22Rv1 (cell line): ENCODE measurements around the gene BZW1.

Experiments
- ZFX ChIP-seq: fragments of 450-650 bp; IDR thresholded peaks from 2 replicates; pipeline ENCODE4 v1.6.1; 2017; ENCODE audit warnings: antibody characterized with exemption, borderline replicate concordance
- TF ChIP-seq, protein P1 (sequence below): fragments of 450-650 bp; IDR thresholded peaks from 2 replicates; pipeline ENCODE4 v1.5.1; 2017; ENCODE audit warnings: mild to moderate bottlenecking

- TF ChIP-seq, protein P1, sequence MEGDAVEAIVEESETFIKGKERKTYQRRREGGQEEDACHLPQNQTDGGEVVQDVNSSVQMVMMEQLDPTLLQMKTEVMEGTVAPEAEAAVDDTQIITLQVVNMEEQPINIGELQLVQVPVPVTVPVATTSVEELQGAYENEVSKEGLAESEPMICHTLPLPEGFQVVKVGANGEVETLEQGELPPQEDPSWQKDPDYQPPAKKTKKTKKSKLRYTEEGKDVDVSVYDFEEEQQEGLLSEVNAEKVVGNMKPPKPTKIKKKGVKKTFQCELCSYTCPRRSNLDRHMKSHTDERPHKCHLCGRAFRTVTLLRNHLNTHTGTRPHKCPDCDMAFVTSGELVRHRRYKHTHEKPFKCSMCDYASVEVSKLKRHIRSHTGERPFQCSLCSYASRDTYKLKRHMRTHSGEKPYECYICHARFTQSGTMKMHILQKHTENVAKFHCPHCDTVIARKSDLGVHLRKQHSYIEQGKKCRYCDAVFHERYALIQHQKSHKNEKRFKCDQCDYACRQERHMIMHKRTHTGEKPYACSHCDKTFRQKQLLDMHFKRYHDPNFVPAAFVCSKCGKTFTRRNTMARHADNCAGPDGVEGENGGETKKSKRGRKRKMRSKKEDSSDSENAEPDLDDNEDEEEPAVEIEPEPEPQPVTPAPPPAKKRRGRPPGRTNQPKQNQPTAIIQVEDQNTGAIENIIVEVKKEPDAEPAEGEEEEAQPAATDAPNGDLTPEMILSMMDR = no peak
- no peak for TF ChIP-seq ZFX
These were observed 40.9 kb downstream of the BZW1 start for GRCh38 chr2:200852605-200853004.
